SHP77 (cell line): ENCODE data around the gene C9orf40.
A peak's percentile ranks its signal among the peaks of the same experiment; 100 is the strongest.

Experiments
- DNase-seq, 2 experiments: peaks; one replicate each; lab custom pipeline; 2025; lab: John Stamatoyannopoulos, UW

Gene C9orf40

DNA sequence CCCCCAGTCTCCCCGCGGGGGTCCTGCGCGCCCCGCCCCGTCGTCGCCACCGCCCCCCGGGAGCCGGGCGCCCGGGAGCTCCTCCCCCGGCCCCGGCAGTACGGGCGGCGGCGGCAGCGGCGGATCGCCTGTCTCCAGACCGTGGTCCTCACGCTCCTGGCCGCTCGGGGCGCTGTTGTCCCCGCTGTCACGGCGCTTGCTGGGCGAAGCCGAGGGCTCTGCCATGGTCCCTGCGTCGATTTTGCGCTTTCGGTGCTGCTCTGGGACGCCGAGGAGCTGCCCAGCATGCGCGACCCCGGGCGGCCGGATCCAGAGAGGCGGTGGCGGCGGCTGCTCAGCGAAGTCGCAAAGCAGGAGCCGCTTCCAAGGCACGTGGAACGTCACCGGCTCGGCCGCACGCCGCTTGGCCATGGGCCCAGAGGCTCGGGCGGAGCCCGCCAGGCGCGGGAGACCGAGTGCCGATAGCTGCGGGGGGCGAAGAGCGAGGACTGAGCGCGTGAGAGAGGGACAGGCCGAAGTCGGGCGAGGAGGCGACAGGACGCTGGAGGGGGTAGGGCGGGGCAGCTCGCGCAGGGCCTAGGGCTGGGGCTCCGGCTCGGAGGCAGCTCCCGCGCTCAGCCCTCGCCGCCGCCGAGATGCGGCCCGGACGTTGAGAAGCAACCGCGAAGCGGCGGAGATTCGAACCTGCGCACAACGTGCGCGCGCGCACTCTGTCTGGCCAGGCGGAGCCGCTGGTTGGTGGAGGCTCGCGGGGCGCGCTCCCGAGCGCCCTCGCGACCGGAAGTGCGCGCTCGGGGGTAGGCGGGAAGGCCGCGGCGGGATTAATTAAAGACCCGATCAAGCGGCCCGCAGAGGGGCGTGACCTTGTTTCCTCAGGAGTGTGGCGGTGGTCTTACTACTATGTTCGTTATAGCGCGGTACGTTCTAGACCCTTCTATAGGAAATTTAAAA is at the start of gene C9orf40:
C9orf40 (minus strand) TSS at position 712 of the 951 bp plus-strand sequence; CDS start at position 411, 301 bp downstream.
- DNase-seq, result peak; percentile 64 to 70

DNA sequence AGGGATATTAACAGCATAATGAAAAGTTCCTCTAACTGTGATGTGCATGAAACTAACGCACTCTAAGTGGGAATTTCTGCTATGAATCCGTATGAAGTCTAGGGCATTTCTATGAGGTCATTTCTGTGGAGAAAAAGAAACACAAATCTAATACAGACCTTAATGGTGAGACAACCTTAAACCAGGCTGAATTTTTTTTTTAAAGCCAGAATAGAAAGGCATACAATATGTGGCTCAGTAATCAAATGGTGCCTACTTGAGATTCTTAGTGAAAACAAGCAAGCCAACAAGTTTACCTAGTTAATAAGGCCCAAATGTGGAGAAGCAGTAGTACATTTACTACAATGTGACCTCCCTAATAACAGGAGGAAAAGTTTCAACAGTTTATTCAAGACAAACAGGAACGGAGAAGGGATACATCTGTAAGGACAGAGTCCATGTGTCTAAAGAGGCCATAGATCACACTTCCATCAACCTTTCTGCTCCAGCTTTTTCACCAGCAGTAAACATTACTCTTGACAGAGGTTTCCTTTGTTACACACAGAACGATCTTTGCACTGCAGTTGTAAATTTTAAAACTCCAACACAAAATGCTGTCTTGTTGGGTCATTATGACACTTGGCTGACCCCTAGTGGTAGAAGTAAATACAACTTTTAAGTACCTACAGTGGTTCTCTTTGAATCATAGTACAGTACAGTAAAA is 49.2 kb upstream of the C9orf40 start:
- DNase-seq, result peak; percentile 1 to 15

DNA sequence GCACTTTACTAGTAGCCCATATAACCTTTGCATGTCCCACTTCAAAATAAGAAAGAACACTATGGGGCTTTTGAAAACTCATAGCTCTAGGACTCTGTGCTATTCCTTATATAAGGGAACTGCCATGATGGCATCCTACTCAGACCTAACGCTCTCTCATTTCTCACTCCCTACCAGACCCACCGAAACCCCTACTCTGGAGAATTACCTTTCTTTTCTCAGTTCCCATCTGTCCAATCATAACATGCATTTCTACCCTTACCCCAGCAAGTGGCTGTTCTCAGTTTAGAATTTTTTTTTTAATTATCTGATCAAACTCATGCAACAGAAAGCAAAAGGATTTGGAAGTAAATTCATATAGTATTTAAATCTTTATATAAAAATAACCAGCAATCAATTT is 48.1 kb upstream of the C9orf40 start:
- no peak for DNase-seq

DNA sequence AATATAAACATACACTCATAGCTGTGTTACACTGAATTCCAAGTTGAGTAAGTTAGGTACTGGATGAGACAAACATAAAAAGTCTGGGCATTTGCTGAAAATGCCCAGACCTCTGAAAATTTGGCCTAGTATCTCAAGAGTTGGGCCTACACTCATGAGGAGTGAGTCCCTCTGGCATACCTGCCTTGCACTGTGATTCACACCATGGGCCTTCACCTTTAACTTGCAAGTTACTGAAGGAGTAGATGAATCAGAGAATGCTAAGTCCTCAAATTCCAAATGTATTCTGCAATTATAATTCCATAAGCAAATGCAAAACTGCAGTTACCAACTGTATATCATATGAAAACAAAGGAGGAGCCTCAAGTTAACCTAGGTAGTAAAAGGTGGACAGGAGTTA is 32.3 kb upstream of the C9orf40 start:
- DNase-seq, result no peak

DNA sequence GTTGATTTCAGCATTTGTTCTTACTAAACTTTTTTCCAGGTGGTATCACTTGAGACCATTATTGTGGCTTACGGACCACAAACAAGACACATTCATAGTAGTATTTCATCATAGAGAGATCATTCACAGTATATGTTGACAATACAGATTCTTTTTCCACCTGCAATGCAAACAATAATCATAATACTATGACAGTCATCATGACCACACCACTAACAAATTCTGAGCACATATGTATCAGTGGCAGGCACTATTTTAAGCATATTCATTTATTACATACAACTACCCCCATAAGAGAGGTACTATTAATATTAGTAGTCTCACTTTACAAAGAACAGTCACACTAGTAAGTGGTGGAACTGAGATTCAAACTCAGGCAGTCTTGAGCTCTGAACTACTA is 31.0 kb upstream of the C9orf40 start:
- DNase-seq, result no peak

DNA sequence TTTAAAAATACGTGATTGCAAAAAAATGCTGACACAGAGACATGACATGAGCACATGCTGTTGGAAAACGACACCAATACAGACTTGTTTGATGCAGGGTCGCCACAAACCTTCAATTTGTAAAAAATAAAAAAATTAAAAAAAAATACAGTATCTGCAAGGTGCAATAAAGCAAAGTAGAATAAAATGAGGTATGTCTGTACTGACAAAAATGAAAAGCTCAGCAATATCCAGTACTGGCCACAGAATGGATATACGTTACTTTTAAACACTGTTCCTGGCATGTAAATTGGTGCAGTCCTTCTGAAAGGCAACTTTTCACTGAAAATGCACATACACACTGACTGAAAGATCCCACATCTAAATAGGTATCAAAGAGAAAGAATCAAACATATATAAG is 27.1 kb upstream of the C9orf40 start:
- no peak for DNase-seq

GRCh38 chr9:74977287-74977686 is 24.6 kb upstream of the C9orf40 start:
- DNase-seq, result no peak

DNA sequence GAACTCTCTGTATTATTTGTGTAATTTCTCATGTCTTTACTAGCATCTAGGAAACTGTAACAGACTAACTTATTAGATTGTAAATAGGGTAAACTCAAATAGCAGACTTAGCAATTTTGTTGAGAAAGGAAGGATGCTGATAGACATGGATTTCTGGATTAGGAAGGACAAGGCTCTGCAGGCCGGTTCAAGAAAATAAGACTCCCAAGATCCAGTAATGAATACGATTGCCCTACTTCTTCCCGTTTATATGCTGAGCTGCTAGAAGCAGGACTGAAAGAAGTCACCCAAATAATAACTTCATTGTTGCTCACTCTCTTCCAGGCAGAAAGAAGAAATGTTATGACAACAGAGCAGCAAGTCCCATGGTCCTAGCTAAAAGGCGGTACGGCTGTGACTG is 22.8 kb upstream of the C9orf40 start:
- no peak for DNase-seq

DNA sequence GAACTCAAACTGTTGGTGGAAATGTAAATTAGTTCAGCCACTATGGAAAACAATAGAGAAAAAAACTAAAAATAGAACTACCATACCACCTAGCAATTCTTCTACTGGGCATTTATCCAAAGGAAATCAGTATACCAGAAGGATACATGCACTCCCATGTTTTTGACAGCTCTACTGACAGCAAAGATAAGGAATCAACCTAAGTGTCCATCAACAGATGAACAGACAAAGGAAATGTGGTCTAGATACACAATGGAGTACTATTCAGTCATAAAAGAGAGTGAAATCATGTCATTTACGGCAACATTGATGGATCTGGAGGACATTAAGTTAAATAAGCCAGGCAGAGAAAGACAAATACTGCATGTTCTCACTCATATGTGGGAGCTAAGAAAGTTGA is 21.8 kb upstream of the C9orf40 start:
- no peak for DNase-seq

- no peak for DNase-seq
Observed at GRCh38 chr9:74973714-74974113, 21.0 kb upstream of the C9orf40 start.

DNA sequence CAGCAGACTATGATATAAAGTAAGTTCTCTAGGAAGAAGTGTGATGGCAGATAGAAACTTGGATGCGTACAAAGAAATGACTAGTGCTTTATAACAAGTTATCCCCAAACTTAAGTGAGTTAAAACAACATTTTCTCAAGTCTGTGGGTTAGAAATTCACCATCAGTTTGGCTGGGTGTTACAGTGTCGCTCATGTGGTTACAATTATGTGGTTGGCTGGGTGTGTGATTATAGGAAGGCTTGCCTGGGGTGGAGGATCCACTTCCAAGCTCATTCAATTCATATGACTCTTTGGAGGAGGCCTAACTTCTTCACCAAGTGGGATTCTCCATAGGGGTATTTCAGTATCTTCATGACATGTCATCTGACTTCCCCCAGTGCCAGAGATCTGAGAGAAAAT is 10.3 kb upstream of the C9orf40 start:
- DNase-seq, result no peak

DNA sequence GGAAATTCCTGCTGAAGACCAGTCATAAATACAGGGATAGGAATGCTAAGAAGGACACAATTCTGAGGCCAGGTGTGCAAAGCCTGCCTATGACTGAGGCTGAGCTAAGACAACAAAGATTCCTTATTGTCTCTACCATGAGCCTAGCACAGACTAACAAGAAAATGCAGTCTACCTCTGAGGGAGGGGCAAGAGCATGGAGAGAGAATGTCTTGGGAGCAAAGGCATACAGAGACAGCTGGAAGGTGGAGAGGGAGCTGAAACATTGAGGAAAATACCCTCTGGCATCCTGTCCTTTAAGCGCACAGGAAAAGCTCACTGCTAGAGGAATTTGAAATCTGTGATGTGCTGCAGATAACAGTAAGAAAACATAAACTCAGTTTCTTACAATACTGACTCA is 8.8 kb upstream of the C9orf40 start:
- DNase-seq, result no peak

GRCh38 chr9:74960561-74960960 is 7.8 kb upstream of the C9orf40 start:
- no peak for DNase-seq

DNA sequence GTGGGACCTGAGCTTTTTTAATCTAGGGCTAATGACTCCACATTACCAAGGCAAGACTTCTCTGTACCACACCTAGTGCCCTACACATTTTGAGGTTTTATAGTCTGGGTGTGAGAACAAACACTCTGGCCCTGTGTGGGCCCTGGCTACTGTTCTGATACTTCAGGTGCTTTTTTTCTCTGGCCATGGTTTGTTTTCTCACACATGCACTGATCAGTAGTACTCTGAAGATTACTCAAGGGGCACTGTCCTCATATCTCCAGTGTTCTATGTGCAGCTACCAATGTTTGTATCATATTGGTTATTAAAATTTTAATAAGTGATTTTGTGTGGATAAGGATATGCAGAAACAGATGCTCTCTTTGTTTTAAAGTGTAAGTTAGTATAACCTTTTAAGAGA is 5.9 kb upstream of the C9orf40 start:
- DNase-seq, result no peak

DNA sequence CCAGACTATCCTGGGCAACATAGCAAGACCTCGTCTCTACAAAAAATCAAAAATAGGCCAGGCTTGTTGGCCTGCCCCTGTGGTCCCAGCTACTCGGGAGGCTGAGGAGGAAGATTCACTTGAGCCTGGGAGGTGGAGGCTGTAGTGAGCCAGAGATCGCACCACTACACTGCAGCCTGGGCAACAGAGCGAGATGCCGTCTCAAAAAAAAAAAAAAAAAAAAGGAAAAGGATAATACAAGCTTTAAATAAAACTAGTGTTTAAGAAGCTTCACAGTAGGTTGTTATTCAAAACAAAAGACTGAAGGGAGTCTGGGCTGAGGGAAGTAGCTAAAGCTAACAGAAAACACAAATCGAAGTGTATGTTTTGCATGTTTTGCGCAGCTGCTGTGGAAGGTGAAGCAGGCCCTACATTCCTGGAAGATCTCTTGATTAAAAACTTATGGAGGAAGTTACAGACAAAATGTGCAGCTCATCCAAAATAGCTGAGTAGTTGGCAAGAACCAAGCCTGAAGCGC is 581 bp upstream of the C9orf40 start:
- no peak for DNase-seq

DNA sequence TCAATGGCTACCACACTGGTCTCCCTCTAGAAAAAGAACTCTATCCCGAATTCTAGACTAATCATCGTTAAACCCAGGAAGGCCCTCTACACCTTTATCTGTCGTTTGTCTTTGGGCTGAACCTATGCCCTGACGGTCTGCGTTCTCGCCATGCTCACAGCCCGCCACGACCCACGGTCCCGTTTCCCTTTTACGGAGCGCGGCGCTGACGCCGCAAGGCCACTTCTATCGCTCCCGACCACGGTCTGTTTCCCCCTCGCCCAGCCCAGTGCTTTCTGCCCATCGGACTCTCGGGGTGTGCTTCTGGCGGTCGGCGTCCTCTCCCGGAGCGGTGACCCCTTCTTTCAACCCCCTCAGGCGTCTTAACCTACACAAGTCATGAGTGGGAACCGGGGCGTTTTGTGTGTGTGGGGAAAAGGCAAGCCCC is 974 bp downstream of the C9orf40 start:
- peak; percentile 2 to 9 for DNase-seq

- no peak for DNase-seq
Observed at GRCh38 chr9:74951107-74951720, 1.5 kb downstream of the C9orf40 start.

GRCh38 chr9:74949859-74950855 is 2.6 kb downstream of the C9orf40 start:
- no peak for DNase-seq

GRCh38 chr9:74948937-74949336 is 3.8 kb downstream of the C9orf40 start:
- DNase-seq, result no peak

DNA sequence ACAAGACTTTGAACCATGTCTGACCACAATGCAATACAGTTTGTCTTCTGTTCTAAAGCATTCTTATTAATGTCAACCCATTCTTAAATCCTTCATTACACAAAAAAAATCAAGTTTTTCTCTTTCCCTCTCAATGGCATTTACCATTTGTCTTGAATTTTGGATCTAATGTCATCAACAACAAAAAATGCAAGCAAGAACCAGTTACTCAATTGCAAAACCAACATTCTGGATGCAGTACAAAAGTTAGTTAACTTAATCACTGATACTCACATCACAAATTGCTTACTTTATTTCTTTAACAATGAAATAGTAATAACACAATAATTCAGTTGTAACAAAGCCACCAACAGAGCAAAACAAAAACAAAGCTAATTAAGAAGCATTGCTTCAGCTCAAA is 6.0 kb downstream of the C9orf40 start:
- DNase-seq, result no peak

GRCh38 chr9:74942801-74943200 is 9.9 kb downstream of the C9orf40 start:
- DNase-seq, result no peak
